Lung microvascular endothelial cell (primary cell): ENCODE results near the gene AGO3. TPM values are rescaled to one million over a fixed set of nuclear protein-coding genes. Genes with fewer than 3 reads are reported as not detected.
"Not testable (repeated sequence)": the region's sequence is repeated elsewhere in the genome, so short reads cannot be mapped to it uniquely, and the experiment has no call there.

Experiments used
- DNase-seq, 2 donors: peaks; one replicate each; pipeline versions ENCODE4 v3.0.0 to v3.0.0-alpha.2; 2010; ENCODE audit warnings: low read depth in 2 of 2
- total RNA-seq: library from RNA; depleted of rRNA; stranded (reverse); fragments of >200 nt; gene quantifications from 2 replicates; pipeline ENCODE4 v1.2.1, GENCODE V29; 2014

AGO3 gene
- total RNA-seq, 1 donor from 2014 or later: 8.5 TPM

- no peak for DNase-seq
Measured at GRCh38 chr1:36006941-36007500, 76.1 kb downstream of the AGO3 start.

- no peak for DNase-seq
Measured at GRCh38 chr1:36007741-36008140, 76.8 kb downstream of the AGO3 start.

GRCh38 chr1:36008546-36009197 lies 77.8 kb downstream of the AGO3 start:
- peak; percentile 90 to 96 for DNase-seq

GRCh38 chr1:36014722-36015220 lies 83.9 kb downstream of the AGO3 start:
- no peak for DNase-seq

- DNase-seq: no peak
Measured at GRCh38 chr1:36016686-36017085, 85.8 kb downstream of the AGO3 start.

- DNase-seq: no peak
Measured at GRCh38 chr1:36023098-36023769, 92.3 kb downstream of the AGO3 start.

- not testable (repeated sequence) for DNase-seq
Measured at GRCh38 chr1:36024024-36024423, 93.1 kb downstream of the AGO3 start.

- no peak for DNase-seq
Measured at GRCh38 chr1:36024847-36025246, 93.9 kb downstream of the AGO3 start.

- no peak for DNase-seq
Measured at GRCh38 chr1:36027766-36028165, 96.9 kb downstream of the AGO3 start.

GRCh38 chr1:36031441-36031840 lies 100.5 kb downstream of the AGO3 start:
- no peak for DNase-seq

GRCh38 chr1:36034692-36035091 lies 103.8 kb downstream of the AGO3 start:
- peak in 1 of 2 donors; percentile 31 for DNase-seq

- DNase-seq: no peak
Measured at GRCh38 chr1:36035154-36035553, 104.2 kb downstream of the AGO3 start.

- no peak for DNase-seq
Measured at GRCh38 chr1:36040238-36040637, 109.3 kb downstream of the AGO3 start.

- DNase-seq: no peak
Measured at GRCh38 chr1:36051821-36052220, 120.9 kb downstream of the AGO3 start.

- no peak for DNase-seq
Measured at GRCh38 chr1:36053978-36054377, 123.1 kb downstream of the AGO3 start.

GRCh38 chr1:36055706-36056105 lies 124.8 kb downstream of the AGO3 start:
- DNase-seq: no peak

GRCh38 chr1:36062315-36062714 lies 131.4 kb downstream of the AGO3 start:
- no peak for DNase-seq

- DNase-seq: no peak
Measured at GRCh38 chr1:36067871-36068270, 137.0 kb downstream of the AGO3 start.

GRCh38 chr1:36068866-36069265 lies 138.0 kb downstream of the AGO3 start:
- DNase-seq: no peak

GRCh38 chr1:36070349-36070748 lies 139.4 kb downstream of the AGO3 start:
- no peak for DNase-seq

GRCh38 chr1:36076979-36077573 lies 146.2 kb downstream of the AGO3 start:
- peak in 1 of 2 donors; percentile 20 for DNase-seq

- no peak for DNase-seq
Measured at GRCh38 chr1:36080236-36080635, 149.3 kb downstream of the AGO3 start.
